HG02852 (cell line): ENCODE measurements around the gene KCNJ14.
A peak's percentile ranks its signal among the peaks of the same experiment; 100 is the strongest.
"Not testable (repeated sequence)": the region's sequence is repeated elsewhere in the genome, so short reads cannot be mapped to it uniquely, and the experiment has no call there.

Experiments used
- ATAC-seq: cut with Tn5 transposase; IDR thresholded peaks from one replicate; pipeline ENCODE4 v1.9.1; 2021; ENCODE audit warnings: mild to moderate bottlenecking, moderate library complexity; ENCODE audit not compliant: unreplicated experiment

Gene KCNJ14

DNA sequence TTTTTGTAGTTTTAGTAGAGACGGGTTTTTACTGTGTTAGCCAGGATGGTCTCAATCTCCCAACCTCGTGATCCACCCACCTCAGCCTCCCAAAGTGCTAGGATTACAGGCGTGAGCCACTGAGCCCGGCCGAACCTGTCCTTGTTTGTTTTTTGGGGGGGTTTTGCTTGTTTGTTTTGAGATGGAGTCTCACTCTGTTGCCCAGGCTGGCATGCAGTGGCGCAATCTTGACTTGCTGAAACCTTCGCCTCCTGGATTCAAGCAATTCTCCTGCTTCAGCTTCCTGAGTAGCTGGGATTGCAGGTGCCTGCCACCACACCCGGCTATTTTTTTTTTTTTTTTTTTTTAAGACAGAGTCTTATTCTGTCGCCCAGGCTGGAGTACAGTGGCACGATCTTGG lies 31.3 kb downstream of the KCNJ14 start:
- ATAC-seq = not testable (repeated sequence)

DNA sequence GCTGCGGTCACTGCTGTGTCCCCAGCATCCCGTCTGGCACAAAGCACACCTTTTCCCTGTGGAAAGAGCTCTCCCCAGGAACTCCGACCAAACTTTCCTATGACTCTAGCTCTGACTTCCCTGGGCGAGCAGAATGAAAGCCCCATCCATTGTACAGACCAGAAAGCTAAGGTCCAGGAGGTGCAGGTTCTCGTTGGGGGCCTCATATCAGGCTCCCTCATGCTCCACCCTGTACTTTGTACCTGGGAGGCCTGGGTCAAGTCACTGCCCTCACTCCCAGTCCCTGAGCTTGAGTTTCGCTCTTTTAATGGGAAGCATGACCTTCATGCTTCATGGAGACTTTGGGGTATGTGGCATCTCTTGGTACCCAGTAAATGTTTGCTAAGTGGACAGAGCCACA lies 32.2 kb downstream of the KCNJ14 start:
- no peak for ATAC-seq

- ATAC-seq = no peak
These were observed 32.6 kb downstream of the KCNJ14 start for GRCh38 chr19:48487948-48488347.

GRCh38 chr19:48488478-48488877 lies 33.1 kb downstream of the KCNJ14 start:
- ATAC-seq = not testable (repeated sequence)

- ATAC-seq = no peak
These were observed 34.3 kb downstream of the KCNJ14 start for GRCh38 chr19:48489608-48490216.

- no peak for ATAC-seq
These were observed 35.8 kb downstream of the KCNJ14 start for GRCh38 chr19:48490981-48491792.

- no peak for ATAC-seq
These were observed 36.4 kb downstream of the KCNJ14 start for GRCh38 chr19:48491793-48492123.

- ATAC-seq = peak; percentile 53
These were observed 37.7 kb downstream of the KCNJ14 start for GRCh38 chr19:48492925-48493717.

DNA sequence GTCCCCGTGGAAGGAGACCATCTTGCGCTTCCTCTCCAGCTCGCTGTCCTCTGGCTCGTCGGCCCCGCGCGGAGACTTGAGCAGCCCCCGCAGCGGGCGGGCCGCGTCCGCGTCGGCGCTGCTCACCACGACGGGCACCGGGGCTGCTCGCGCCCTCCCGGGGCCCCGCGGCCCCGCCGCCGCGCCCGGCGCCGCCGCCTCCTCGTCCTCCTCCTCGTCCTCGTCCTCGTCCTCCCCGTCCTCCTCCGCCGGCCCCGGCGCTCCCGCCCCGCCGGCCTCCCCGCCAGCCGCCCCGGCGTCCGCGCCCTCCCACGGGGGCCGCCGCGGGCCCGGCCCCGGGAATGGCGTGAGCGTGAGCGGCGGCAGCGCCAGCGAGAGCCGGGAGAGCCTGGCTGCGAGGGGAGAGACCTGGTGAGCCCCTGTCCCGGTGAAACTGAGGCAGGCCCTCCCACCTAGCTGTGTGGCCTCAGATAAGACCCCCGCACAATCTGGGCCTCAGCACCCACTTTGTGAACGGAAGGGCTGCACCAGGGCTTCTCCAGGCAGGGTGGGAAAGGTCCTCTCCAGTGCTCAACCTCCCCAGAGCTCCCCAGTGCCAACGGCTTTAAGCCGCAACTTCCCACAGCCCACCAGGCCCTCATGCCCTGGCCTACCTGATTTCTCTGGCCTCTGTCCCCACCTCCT lies 38.5 kb downstream of the KCNJ14 start:
- ATAC-seq = no peak

- no peak for ATAC-seq
These were observed 40.0 kb downstream of the KCNJ14 start for GRCh38 chr19:48495396-48495795.

GRCh38 chr19:48496959-48497727 lies 41.8 kb downstream of the KCNJ14 start:
- no peak for ATAC-seq

DNA sequence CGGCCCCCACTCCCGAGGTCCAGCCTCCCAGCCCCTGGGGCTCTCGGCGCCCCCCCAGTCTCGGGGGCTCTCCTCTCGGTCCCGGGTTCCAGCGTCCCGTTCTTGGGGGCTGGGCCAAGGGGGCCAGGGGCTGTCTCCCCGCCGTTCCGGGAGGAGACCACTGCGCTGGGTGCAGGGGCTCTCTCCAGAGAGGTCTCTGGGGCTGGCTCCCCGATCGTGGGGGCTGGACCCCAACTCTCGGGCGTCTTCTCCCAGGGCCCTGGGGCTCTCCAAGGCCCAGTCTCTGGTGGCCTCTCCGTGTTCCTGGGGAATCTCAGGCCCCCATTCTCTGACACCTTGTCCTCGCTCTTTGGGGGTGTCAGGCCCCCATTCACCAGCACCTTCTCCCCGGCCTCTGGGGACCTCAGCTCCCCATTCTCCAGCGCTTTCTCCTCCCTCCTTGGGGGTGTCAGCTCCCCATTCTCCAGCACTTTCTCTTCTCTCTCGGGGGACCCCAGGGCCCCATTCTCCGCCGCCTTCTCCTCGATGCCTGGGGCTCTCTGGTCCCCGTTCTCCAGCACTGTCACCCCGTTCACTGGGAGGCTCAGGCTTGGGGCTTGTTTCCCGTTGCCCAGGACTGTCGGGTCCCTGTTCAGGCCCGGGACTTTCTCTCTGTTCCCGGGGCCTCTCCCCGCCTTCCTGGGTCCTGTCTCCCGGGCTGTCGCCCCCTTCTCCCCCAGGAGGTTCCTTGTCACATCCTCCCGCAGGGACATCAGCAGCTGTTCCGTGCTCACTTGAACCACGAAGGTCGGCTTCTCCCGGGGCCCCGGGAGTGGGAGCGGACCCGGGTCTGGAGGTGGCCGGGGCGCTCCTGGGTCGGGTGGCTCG lies 42.6 kb downstream of the KCNJ14 start:
- ATAC-seq = no peak

- no peak for ATAC-seq
These were observed 43.4 kb downstream of the KCNJ14 start for GRCh38 chr19:48498595-48499311.

DNA sequence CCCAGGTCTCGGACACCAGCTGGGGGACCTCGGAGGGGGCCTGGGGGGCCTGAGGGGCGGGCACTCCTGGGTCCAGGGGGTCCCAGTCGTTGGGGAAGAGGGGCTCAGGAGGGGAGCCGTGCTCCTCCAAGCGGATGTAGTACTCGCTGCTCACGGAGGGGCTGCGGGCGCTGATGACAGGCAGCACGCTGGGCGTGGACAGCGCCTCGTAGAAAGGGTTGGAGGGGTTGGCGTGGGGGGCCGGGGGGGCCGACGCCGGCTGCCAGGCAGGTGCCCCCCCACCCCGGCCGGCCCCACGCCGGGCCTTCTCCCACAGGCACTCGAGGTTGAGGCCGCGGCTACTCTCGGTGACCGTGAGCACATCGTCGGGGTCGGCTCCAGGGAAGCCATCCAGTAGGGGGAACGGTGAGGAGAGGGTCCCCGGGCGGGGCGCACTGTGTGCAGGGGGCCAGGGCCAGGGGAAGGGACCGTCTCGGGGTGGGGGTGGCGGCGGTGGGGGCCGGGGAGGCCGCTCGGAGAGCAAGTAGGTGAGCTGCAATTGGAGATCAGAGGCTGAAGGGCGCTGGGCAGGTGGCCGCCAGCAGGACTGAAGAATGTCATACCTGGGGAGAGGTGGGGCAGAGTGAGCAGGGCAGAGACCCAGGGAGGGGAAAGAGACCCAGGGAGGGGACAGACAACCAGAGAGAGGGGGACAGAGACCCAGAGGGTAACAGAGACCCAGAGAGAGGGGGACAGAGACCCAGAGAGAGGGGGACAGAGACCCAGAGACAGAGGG lies 44.1 kb downstream of the KCNJ14 start:
- ATAC-seq = no peak

DNA sequence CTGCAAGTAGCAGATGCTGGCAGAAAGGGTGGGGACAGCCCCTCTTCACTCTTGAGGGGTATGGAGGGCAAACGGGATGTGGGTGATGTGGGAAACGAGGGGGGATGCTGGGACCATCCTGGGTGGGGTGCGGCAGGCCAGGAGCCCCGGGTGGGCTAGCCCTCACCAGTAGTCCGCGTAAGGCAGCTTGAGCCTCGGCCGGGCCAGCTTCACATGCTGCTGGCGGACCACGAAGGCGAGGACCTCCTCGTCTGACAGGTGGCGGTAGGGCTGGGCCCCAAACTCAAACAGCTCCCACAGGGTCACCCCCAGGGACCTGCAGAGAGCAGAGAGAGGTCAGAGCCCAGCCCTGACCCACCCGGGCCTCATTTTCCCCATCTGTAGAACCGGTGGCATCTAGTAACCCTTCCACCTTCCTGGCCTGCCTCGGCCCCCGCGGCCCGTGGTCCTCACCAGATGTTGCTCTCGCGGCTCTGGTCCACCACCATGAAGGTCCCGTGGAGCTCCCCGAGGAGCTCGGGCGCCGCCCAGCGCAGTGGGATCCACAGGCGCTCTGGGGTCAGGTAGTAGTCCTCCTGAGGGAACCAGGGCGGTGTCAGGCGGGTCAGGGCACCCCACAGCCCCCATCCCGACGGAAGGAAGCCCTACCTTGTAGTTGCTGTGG lies 45.6 kb downstream of the KCNJ14 start:
- no peak for ATAC-seq

GRCh38 chr19:48501494-48502349 lies 46.3 kb downstream of the KCNJ14 start:
- ATAC-seq = no peak
